GM19452 (cell line): Measurements from ENCODE around the gene SLC2A11.
"Not testable (repeated sequence)": the region's sequence is repeated elsewhere in the genome, so short reads cannot be mapped to it uniquely, and the experiment has no call there.

Experiments
- ATAC-seq: cut with Tn5 transposase; IDR thresholded peaks from one replicate; pipeline ENCODE4 v1.9.1; 2021; ENCODE audit not compliant: unreplicated experiment

SLC2A11 gene

DNA sequence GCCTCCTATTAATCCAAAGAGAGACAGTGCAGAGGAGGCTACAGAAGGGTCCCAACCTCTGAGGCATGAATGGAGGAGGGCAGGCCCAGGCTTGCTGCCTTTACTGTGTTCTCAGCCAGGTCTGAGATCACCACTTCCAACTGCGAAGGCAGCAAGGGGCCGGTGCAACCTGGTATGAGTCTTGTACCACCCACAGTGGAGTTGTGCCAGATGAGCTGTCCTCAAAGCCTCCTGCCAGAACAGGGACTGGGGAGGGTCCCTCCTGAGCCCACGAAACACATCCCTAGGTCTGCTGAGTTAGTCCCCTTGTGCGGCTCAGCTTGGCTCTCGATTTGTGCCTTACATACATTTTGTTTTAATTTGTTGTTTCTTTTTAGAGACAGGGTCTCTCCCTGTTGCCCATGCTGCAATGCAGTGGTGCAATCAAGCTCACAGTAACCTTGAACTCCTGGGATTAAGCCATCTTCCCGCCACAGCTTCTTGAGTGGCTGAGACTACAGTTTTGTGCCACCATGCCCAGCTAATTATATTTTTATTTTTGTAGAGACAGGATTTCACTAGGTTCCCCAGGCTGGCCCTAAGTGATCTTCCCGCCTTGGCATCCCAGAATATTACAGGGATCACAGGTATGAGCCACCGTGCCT, 45.8 kb downstream of the SLC2A11 start:
- no peak for ATAC-seq

GRCh38 chr22:23904573-23905254, 47.0 kb downstream of the SLC2A11 start:
- ATAC-seq = no peak

DNA sequence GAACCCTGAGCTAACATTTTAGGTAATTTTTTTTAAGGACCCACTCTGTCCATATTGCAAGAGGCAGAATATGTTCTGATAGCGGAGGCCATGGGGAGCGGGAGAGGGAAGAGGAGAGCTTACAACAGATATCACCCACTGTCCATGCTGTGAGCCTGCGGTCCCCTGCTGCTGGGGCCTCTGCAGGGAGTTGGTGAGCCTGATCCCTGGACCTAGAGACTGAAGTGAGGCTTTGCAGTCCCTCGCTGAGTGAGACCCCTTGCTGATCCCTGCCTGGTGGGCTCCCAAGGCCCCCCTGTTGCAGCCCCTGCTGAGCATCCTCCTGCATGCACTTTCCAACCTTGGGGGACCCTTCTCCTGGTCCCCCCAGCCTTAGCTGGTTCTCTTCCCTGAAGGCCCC, 49.0 kb downstream of the SLC2A11 start:
- ATAC-seq = no peak

DNA sequence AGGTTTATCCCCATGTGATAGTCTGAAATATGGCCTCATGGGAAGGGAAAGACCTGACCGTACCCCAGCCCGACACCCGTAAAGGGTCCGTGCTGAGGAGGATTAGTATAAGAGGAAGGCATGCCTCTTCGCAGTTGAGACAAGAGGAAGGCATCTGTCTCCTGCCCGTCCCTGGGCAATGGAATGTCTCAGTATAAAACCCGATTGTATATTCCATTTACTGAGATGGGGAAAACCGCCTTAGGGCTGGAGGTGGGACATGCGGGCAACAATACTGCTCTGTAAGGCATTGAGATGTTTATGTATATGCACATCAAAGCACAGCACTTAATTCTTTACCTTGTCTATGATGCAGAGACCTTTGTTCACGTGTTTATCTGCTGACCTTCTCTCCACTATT, 49.7 kb downstream of the SLC2A11 start:
- not testable (repeated sequence) for ATAC-seq

- ATAC-seq = no peak
Observed at GRCh38 chr22:23908587-23909205, 51.0 kb downstream of the SLC2A11 start.

DNA sequence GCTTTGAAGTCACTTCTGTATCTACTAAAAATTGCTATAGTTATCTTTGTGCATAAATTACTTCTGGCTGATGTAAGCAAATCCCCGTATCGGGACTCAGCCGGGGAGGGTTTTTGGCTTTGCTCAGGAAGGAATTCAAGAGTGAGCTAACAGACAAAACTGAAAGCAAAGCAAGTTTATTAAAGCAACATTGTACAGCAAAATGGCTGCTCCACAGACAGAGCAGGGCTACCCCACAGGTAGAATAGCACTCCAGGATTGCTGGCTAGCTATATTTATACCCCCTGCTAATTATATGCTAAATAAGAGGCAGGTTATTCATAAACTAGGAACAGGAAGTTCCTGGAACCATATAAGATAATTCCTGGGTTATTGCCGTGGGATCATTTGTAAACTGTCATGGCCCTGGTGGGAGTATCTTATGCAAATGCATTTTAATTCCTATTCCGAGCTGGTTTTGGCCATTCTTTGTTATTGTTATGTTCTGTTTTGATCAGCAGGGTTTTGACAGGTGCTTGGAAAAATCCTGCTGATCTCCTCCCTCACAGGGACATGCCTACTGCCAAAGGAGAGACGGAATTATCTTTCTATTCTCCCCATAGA, 51.7 kb downstream of the SLC2A11 start:
- no peak for ATAC-seq

DNA sequence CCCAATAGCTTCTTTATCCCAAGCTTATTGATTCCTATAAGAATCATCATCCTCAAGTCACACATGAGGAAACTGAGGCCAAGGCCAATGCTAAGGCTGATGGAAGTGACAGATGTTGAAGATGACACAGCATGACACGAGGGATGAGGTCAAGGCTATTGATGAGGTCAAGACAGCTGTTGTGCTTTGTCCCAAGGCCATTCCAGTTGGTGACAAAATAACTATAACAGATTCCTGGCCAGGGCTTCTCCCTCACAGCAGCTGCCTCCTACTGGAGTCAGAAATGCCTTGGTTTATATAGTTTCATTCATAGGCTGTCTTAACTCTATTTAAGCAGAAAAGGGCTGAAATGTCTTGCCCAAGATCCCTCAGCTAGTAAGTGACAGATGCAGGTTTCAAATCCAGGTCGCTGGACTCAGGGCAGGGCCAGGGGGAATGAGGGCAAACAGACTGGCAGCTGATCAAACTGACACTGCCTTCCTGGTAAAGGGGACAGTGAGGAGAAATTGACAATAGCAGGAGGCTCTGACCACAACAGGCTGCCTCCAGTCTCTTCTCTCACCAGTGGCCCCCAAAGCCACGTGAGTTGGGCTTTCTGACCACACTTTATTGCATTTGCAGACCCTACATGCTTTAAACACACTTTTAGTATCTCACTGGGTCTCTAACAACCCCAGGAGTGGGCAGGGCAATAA, 53.0 kb downstream of the SLC2A11 start:
- ATAC-seq = no peak

DNA sequence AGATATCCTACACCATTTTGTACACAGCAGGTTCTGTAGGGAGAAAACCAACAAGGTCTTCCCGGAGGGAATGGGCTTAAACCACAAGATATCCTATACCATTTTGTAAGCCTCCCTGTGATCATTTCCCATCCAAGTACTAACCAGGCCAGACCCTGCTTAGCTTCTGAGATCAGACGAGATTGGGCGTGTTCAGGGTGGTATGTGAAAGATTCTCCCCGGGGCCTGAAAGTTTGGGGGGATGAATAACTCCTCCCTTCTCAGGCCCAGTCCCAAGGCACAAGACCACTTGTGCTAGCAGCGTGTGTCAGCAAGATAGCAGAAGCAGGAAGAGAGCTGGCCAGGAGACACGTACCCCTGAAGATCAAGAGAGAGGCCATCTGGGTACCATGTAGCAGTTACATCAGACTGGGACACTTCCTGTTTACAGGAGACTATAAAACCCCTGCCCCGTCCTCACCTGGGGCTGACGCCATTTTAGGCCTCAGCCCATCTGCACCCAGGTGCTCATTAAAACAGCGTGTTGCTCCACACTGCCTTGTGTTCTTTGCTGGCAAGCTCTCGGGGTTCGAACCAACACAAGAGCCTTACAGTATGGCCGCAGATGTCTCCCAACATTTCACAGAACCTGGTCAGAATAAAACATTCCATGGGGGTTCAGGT, 53.8 kb downstream of the SLC2A11 start:
- no peak for ATAC-seq

DNA sequence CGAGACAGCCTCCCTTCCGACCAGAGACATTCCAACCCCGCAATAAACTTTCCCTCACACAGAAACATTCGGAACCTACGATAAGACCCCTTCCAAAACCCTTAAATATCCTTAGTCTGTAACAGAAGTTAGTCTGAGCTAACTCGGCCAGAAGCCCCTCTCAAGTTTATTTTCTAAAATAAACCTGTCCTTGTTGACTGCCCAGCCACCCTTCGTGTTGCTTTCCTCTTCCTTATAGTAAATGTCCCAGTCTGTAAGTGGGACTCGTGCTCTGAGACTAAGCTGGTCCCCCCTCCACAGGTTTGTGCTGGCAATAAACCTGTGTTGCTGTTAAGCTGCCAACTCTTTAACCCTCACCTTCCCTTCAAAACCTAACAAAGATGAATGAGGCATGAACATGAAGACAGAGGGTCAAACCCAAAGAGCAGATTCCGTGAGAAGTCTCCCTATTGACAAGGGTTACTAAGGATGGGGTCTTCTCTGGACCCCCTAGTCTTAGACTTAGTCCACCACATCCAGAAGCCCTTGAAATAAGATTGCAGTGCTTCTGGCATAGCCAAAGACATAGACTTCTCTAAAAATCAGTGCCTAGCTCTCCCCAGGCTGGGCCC, 54.7 kb downstream of the SLC2A11 start:
- ATAC-seq = no peak

DNA sequence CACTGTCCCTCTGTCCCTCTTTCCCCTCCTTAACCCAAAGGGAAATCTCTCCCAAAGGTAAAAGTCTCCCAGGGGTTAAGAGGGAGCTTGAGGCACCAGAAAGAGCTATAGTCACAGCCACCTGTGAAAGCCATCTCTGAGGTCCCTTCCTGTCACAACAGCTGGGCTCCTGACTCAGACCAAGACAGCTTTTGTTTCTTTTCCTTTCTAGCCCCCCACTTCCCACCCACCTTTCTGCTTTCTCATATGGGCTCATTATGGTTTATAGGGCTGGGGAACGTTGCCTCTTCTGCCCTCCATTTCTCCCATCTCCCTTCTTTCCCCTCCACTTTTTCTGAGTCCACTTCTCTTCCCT, 55.6 kb downstream of the SLC2A11 start:
- ATAC-seq = no peak

DNA sequence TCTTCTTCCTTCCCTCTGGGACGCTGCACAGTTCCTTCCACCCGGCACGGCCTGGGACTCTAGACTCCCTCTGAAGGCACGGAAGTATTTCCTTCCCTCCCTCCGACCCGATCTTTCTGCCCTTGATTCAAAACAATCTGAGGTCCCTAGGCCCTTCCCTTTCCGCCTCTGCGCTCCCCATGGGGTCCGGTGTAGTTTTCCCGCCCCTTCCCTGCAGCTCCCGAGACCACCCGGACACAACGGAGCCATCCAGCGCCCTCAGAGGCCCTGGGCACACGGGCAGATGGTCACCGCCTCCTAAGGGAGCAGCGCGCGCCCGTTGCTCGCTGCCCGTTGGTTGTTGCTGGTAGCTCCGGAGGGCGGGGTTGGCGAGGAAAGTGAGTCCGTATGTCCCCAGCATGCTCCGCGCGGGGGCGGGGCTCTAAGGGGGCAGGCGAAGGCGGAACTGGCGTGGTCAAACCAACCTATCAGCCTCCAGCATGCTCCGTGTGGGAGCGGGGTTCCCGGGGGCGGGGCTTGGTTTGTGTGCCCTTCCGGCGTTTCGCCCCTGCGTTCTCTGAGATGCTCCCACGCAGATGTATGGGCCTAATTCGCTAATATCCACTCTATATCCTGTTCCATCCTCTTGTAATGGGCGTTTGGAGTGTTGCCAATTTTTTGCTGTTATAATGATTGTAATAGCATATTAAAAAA, 56.1 kb downstream of the SLC2A11 start:
- peak; percentile 95 for ATAC-seq

GRCh38 chr22:23915290-23915689, 57.6 kb downstream of the SLC2A11 start:
- ATAC-seq = no peak

- ATAC-seq = not testable (repeated sequence)
Observed at GRCh38 chr22:23920267-23920611, 62.6 kb downstream of the SLC2A11 start.

- not testable (repeated sequence) for ATAC-seq
Observed at GRCh38 chr22:23921586-23922201, 64.0 kb downstream of the SLC2A11 start.

DNA sequence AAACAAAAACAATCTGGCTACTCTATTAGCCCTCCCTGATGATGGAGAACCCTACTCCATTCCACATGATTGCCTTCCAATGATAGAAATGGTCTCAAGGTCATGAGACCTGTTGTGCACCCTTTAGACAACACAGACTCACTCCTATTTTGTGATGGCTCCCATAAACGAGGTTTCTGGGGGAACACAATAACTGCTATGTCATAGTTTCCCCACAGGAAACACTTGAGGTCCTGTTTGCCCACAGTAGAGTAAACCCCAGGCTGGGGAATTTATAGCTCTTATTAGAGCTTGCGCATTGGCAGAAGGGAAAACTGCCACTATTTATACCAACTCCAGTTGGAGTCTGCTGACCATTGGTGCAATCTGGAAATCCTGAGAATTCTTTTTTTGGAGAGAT, 65.2 kb downstream of the SLC2A11 start:
- no peak for ATAC-seq

- ATAC-seq = no peak
Observed at GRCh38 chr22:23925020-23925606, 67.4 kb downstream of the SLC2A11 start.

- ATAC-seq = no peak
Observed at GRCh38 chr22:23926561-23926960, 68.9 kb downstream of the SLC2A11 start.
